ENCODE measurements around the gene CFAP53.

CFAP53 gene

DNA sequence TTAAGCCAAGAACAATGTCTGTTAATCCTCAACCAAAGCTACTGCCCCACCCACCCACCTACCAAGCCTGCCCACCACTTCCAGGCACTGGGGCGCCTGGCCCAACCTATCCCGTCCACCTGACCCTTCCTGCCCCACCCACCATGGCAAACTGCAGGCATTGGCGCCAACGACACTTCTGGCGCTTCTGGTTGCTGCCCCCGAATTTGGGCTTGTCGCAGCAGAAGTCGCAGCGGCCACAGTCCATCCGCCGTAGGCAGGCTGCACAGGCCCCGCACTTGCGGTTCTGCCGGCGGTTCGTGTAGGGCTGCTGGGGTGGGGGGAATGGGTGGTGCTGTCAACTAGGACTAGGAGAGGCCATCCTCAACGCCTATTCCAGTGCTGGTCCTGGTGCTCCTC, 7.7 kb upstream of the CFAP53 start:
- no peaks in the 10 kb centered on the region for H4K20me1 ChIP-seq (ENCODE audit: insufficient read depth, low read length)
- peaks cover 27% of the 10 kb centered on the region for H3K36me3 ChIP-seq (replicated peaks; ENCODE audit: insufficient read depth, low read length)
- no peak overlapping the region for H3K4me3 ChIP-seq (ENCODE audit: low read length)
- peaks cover 4% of the 10 kb centered on the region for H3K4me1 ChIP-seq (ENCODE audit: low read length)
- TF ChIP-seq, protein P1, sequence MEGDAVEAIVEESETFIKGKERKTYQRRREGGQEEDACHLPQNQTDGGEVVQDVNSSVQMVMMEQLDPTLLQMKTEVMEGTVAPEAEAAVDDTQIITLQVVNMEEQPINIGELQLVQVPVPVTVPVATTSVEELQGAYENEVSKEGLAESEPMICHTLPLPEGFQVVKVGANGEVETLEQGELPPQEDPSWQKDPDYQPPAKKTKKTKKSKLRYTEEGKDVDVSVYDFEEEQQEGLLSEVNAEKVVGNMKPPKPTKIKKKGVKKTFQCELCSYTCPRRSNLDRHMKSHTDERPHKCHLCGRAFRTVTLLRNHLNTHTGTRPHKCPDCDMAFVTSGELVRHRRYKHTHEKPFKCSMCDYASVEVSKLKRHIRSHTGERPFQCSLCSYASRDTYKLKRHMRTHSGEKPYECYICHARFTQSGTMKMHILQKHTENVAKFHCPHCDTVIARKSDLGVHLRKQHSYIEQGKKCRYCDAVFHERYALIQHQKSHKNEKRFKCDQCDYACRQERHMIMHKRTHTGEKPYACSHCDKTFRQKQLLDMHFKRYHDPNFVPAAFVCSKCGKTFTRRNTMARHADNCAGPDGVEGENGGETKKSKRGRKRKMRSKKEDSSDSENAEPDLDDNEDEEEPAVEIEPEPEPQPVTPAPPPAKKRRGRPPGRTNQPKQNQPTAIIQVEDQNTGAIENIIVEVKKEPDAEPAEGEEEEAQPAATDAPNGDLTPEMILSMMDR (IDR thresholded peaks at IDR 0.05; ENCODE audit: low read length), result no peak
- no peak for TF ChIP-seq EZH2phosphoT487 (IDR thresholded peaks at IDR 0.05; ENCODE audit: low read length)
- TF ChIP-seq EZH2 (optimal IDR thresholded peaks at IDR 0.05; ENCODE audit: low read depth, low read length), result no peak
- H3K27ac ChIP-seq (ENCODE audit: low read length), result no peak overlapping the region
- H3K9me2 ChIP-seq (replicated peaks; ENCODE audit: insufficient read depth, low read length), result no peaks in the 10 kb centered on the region
- no peak overlapping the region for H3K9ac ChIP-seq (ENCODE audit: low read length)
- no peak overlapping the region for H3K4me2 ChIP-seq (ENCODE audit: low read depth, low read length)
- no peaks in the 10 kb centered on the region for H3K27me3 ChIP-seq (replicated peaks; ENCODE audit: insufficient read depth, low read length)
- H3F3A ChIP-seq (ENCODE audit: insufficient read depth, low read length), result peaks cover 10% of the 10 kb centered on the region; the same call in 1 of the 2 replicates
- no peaks in the 10 kb centered on the region for H3K9me3 ChIP-seq (replicated peaks; ENCODE audit: insufficient read depth, low read length)
- DNase-seq, result no peak
- peaks cover 25% of the 10 kb centered on the region for H3K79me2 ChIP-seq (ENCODE audit: low read length)
- H2AFZ ChIP-seq (ENCODE audit: low read length), result no peak overlapping the region

DNA sequence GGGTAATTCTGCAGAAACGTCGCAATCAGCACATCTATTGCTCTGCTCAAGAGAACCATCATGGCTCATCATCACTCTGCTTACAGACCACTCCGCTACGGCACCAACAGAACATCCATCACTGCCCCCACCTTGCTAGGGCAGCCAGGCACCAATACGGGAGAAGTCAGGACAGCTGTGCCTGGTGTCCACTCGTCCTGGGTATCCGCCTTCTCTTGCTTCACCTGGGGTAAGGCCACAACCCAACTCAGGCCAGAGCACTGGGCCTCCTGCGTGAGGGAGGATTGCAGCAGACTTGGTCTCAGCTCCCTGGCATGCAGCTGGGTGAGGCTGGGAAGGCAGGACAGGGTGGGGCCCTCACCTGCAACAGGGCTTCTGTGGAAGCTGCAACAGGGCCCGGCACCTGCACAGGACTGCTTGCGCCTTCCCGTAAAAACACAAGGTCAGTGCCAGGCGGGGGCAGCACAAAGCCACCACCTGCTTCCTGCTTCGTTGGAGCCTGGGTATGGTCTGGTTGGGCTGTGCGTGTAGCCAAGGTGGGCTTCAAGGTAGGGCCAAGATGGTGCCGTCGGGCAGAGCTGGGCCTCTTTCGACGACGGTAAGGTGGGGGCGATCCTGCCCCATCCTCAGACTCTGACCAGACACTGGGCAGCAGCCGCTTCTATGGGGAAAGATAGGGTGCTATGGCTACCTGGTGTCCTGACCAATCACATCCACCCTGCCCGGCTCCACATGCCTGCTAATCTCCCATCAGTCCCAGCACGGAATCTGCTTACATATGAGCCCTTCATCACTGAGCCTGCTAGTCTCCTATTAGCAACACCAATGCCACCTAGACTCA, 7.1 kb upstream of the CFAP53 start:
- TF ChIP-seq, protein P1 (IDR thresholded peaks at IDR 0.05; ENCODE audit: low read length), result no peak
- TF ChIP-seq EZH2 (optimal IDR thresholded peaks at IDR 0.05; ENCODE audit: low read depth, low read length) (no peak), EZH2phosphoT487 (IDR thresholded peaks at IDR 0.05; ENCODE audit: low read length) (no peak)
- peaks cover 27% of the 10 kb centered on the region for H3K36me3 ChIP-seq (replicated peaks; ENCODE audit: insufficient read depth, low read length)
- H3K9me3 ChIP-seq (replicated peaks; ENCODE audit: insufficient read depth, low read length), result no peaks in the 10 kb centered on the region
- no peak overlapping the region for H3K4me3 ChIP-seq (ENCODE audit: low read length)
- H3K27ac ChIP-seq (ENCODE audit: low read length), result no peak overlapping the region
- no peaks in the 10 kb centered on the region for H4K20me1 ChIP-seq (ENCODE audit: insufficient read depth, low read length)
- no peaks in the 10 kb centered on the region for H3K27me3 ChIP-seq (replicated peaks; ENCODE audit: insufficient read depth, low read length)
- peaks cover 13% of the 10 kb centered on the region; the same call in 1 of the 2 replicates for H3F3A ChIP-seq (ENCODE audit: insufficient read depth, low read length)
- no peaks in the 10 kb centered on the region for H3K9me2 ChIP-seq (replicated peaks; ENCODE audit: insufficient read depth, low read length)
- no peak for DNase-seq
- H3K4me2 ChIP-seq (ENCODE audit: low read depth, low read length), result no peak overlapping the region
- peaks cover 20% of the 10 kb centered on the region for H3K79me2 ChIP-seq (ENCODE audit: low read length)
- 0 out of 2 replicates have a peak, but pooled peaks cover 3% of the 10 kb centered on the region for H3K4me1 ChIP-seq (ENCODE audit: low read length)
- H2AFZ ChIP-seq (ENCODE audit: low read length), result no peak overlapping the region
- H3K9ac ChIP-seq (ENCODE audit: low read length), result no peak overlapping the region

DNA sequence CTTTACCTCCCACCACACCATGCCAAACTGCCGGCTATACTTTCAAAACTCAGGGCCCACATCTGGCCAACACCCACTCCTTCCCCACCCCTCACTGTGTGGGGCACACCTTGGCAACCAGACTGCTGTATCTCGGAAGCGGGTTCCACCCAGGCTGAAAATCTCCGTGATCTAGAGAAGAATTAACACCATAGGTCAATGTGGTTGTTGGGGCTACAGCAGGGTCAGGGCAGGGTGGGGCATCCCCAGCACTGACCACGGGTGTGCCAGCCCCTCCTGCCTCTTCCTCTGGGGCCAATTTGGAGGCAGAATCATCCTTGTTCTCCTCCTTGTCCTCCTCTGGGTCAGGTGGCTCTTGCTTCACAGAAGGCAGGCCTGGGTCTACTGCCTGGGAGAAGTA, 6.3 kb upstream of the CFAP53 start:
- no peak for DNase-seq
- H3K9ac ChIP-seq (ENCODE audit: low read length), result no peak overlapping the region
- H3K4me2 ChIP-seq (ENCODE audit: low read depth, low read length), result no peak overlapping the region
- H3K36me3 ChIP-seq (replicated peaks; ENCODE audit: insufficient read depth, low read length), result peaks cover 27% of the 10 kb centered on the region
- peaks cover 13% of the 10 kb centered on the region for H3K79me2 ChIP-seq (ENCODE audit: low read length)
- H3K27me3 ChIP-seq (replicated peaks; ENCODE audit: insufficient read depth, low read length), result no peaks in the 10 kb centered on the region
- peaks cover 6% of the 10 kb centered on the region; the same call in 1 of the 2 replicates for H3K4me1 ChIP-seq (ENCODE audit: low read length)
- H4K20me1 ChIP-seq (ENCODE audit: insufficient read depth, low read length), result no peaks in the 10 kb centered on the region
- H3K27ac ChIP-seq (ENCODE audit: low read length), result no peak overlapping the region
- peaks cover 18% of the 10 kb centered on the region; the same call in 1 of the 2 replicates for H3F3A ChIP-seq (ENCODE audit: insufficient read depth, low read length)
- H3K9me2 ChIP-seq (replicated peaks; ENCODE audit: insufficient read depth, low read length), result no peaks in the 10 kb centered on the region
- H3K4me3 ChIP-seq (ENCODE audit: low read length), result no peak overlapping the region
- TF ChIP-seq EZH2 (optimal IDR thresholded peaks at IDR 0.05; ENCODE audit: low read depth, low read length) (no peak), EZH2phosphoT487 (IDR thresholded peaks at IDR 0.05; ENCODE audit: low read length) (no peak)
- TF ChIP-seq, protein P1 (IDR thresholded peaks at IDR 0.05; ENCODE audit: low read length), result no peak
- no peaks in the 10 kb centered on the region for H3K9me3 ChIP-seq (replicated peaks; ENCODE audit: insufficient read depth, low read length)
- no peak overlapping the region for H2AFZ ChIP-seq (ENCODE audit: low read length)
